GM19193 (cell line): ENCODE results near the gene ZBTB38.

ENCODE experiments used
- POLR2A ChIP-seq: IDR thresholded peaks from 4 replicates; pipeline ENCODE4 v1.6.1; 2011; ENCODE audit not compliant: insufficient read depth, insufficient read length; ENCODE audit errors: extremely low read depth

Gene ZBTB38

GRCh38 chr3:141368062-141368924 lies at the start of gene ZBTB38:
TSS of gene ZBTB38 (plus strand) at chr3:141368504. CDS start at chr3:141442389, 73,885 bp downstream.
- no peak for TF ChIP-seq POLR2A

- no peak for TF ChIP-seq POLR2A
These were observed 47.8 kb upstream of the ZBTB38 start for GRCh38 chr3:141320399-141321108.

- no peak for TF ChIP-seq POLR2A
These were observed 47.2 kb upstream of the ZBTB38 start for GRCh38 chr3:141321109-141321497.

- TF ChIP-seq POLR2A: no peak
These were observed 44.2 kb upstream of the ZBTB38 start for GRCh38 chr3:141323936-141324704.

- TF ChIP-seq POLR2A: no peak
These were observed 42.2 kb upstream of the ZBTB38 start for GRCh38 chr3:141326123-141326522.

GRCh38 chr3:141326626-141327025 lies 41.7 kb upstream of the ZBTB38 start:
- no peak for TF ChIP-seq POLR2A

GRCh38 chr3:141328286-141329166 lies 39.8 kb upstream of the ZBTB38 start:
- TF ChIP-seq POLR2A: no peak

- TF ChIP-seq POLR2A: no peak
These were observed 38.1 kb upstream of the ZBTB38 start for GRCh38 chr3:141330235-141330634.

GRCh38 chr3:141330718-141331376 lies 37.5 kb upstream of the ZBTB38 start:
- TF ChIP-seq POLR2A: no peak

- no peak for TF ChIP-seq POLR2A
These were observed 36.7 kb upstream of the ZBTB38 start for GRCh38 chr3:141331377-141332318.

- TF ChIP-seq POLR2A: no peak
These were observed 35.9 kb upstream of the ZBTB38 start for GRCh38 chr3:141332416-141332815.

- no peak for TF ChIP-seq POLR2A
These were observed 34.3 kb upstream of the ZBTB38 start for GRCh38 chr3:141333836-141334626.
